Left lung (tissue), 10 donors: ENCODE results near the gene GXYLT1. TPM values are rescaled to one million over a fixed set of nuclear protein-coding genes. Genes with fewer than 3 reads are reported as not detected.
A peak's percentile ranks its signal among the peaks of the same experiment; 100 is the strongest.

Experiments used
- ATAC-seq: fragments of 200-7000 bp; cut with Tn5 transposase; one replicate; pipeline ENCODE4 v1.9.1; 2020; ENCODE audit warnings: moderate library complexity
- DNase-seq, 4 donors: peaks; one replicate each; pipeline ENCODE4 v3.0.0-alpha.2; 2013 to 2020
- H3K27ac ChIP-seq, 2 donors: fragments of 200-600 bp; sonication (generic) in 1 of 2; one replicate each; pipeline versions ENCODE4 v1.5.0 to v1.8.0; 2020 to 2021
- H3K27me3 ChIP-seq, 2 donors: fragments of 200-600 bp; sonication (generic) in 1 of 2; one replicate each; pipeline versions ENCODE4 v1.5.0 to v1.8.0; 2020 to 2021
- H3K36me3 ChIP-seq, 2 donors: fragments of 200-600 bp; sonication (generic) in 1 of 2; one replicate each; pipeline versions ENCODE4 v1.5.0 to v1.8.0; 2020 to 2021
- H3K4me1 ChIP-seq, 2 donors: fragments of 200-600 bp; one replicate each; pipeline ENCODE4 v1.8.0; 2021
- H3K4me3 ChIP-seq, 2 donors: fragments of 200-600 bp; sonication (generic) in 1 of 2; one replicate each; pipeline versions ENCODE4 v1.5.0 to v1.8.0; 2020 to 2021; ENCODE audit warnings: mild to moderate bottlenecking in 1 of 2
- H3K9me3 ChIP-seq, 2 donors: fragments of 200-600 bp; sonication (generic) in 1 of 2; one replicate each; pipeline versions ENCODE4 v1.5.0 to v1.8.0; 2020 to 2021
- intact Hi-C, 2 donors: fragments of 100-400 bp; cut with DNase I; formaldehyde crosslinking; loops; one replicate each; pipeline versions ENCODE4 v1.11.2 to v1.14.2; 2022
- polyA plus RNA-seq, 6 donors: library from polyadenylated mRNA; unstranded; fragments of 120-200 nt; gene quantifications; one replicate each; pipeline ENCODE4 v1.2.1, GENCODE V29; 2013; ENCODE audit not compliant: insufficient read length in 6 of 6
- total RNA-seq, 2 donors: library from RNA; stranded (reverse); fragmentation: NEBNext Ultra II Directional; extraction: Animal tissue kit (Norgen Biotek cat#: 25700); gene quantifications; one replicate each; pipeline ENCODE4 v1.2.1, GENCODE V29; 2021
- TF ChIP-seq, protein P1 (sequence below), 2 donors: fragments of 200-600 bp; sonication (generic) in 1 of 2; IDR thresholded peaks; one replicate each; pipeline versions ENCODE4 v1.5.0 to v1.8.0; 2021; ENCODE audit warnings: antibody characterized with exemption in 2 of 2
- donor health status: DM: no; HTN: yes; CAD: no.
- donor health status: DM: no; HTN: no; CAD: no.

GXYLT1 gene
- total and polyA plus RNA-seq, 8 donors: 14.5 to 23.9 (median 20.8) TPM

DNA sequence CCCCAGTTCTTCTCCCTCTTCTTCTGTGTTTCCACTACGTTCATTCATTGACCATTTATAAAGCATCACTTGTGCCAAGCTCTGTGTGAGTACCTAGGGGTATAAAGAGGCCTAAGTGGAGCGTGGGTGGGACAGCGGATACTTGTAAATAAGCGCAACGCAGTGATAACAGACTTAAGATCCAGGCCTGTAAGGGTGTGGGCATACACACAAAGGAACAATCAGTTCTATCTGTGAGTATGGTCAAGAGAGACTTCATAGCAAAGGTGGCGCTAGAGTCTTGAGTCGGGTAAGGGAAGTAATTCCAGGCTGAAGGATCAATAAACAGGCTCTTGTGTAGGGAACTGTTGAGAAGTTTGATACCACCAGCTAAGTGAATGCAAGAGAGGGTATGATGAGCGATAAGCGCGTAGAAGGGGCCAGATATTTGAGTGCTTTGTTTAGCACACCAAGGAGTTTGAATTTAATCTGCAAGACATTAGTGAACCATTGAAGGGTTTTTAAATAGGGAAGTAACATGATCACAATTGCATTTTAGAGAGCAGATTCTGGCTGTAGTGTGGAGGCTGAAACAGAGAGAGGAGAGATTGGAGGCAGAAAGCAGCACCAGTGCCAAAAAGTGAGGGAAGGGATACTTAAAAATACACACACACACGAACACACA, 1.0 kb upstream of the GXYLT1 start:
- DNase-seq (no peak), ATAC-seq (no peak)
- intact Hi-C loops: no loop called here
- peaks cover 10 to 33% of the 10 kb centered on the region in 2 donors for H3K4me1 ChIP-seq
- TF ChIP-seq, protein P1, sequence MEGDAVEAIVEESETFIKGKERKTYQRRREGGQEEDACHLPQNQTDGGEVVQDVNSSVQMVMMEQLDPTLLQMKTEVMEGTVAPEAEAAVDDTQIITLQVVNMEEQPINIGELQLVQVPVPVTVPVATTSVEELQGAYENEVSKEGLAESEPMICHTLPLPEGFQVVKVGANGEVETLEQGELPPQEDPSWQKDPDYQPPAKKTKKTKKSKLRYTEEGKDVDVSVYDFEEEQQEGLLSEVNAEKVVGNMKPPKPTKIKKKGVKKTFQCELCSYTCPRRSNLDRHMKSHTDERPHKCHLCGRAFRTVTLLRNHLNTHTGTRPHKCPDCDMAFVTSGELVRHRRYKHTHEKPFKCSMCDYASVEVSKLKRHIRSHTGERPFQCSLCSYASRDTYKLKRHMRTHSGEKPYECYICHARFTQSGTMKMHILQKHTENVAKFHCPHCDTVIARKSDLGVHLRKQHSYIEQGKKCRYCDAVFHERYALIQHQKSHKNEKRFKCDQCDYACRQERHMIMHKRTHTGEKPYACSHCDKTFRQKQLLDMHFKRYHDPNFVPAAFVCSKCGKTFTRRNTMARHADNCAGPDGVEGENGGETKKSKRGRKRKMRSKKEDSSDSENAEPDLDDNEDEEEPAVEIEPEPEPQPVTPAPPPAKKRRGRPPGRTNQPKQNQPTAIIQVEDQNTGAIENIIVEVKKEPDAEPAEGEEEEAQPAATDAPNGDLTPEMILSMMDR (IDR thresholded peaks at IDR 0.05): no peak
- H3K27me3 ChIP-seq: no peaks in the 10 kb centered on the region
- H3K4me3 ChIP-seq: peak overlapping the region in 1 of 2 donors; percentile 61
- no peaks in the 10 kb centered on the region for H3K36me3 ChIP-seq
- no peaks in the 10 kb centered on the region for H3K9me3 ChIP-seq
- H3K27ac ChIP-seq: peak overlapping the region in 1 of 2 donors; percentile 88

DNA sequence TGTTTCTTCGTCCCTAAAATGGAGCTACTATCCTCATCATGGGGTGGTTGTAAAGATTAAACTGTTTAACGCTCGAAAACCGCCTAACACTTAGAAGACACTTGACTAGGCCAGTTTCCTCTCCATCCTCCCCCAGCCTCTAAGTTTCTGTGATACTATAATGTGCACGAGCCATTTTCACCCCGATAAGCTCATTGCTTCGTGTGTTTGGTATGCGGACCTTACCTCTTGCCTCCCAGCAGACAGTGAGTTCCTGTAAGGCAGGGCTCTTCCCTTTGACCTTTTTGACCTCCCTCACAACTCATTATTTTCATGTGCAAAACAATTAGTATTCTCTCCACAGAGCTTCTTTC, 499 bp upstream of the GXYLT1 start:
- peak overlapping the region; percentile 59 to 61 for H3K4me3 ChIP-seq
- DNase-seq: no peak

DNA sequence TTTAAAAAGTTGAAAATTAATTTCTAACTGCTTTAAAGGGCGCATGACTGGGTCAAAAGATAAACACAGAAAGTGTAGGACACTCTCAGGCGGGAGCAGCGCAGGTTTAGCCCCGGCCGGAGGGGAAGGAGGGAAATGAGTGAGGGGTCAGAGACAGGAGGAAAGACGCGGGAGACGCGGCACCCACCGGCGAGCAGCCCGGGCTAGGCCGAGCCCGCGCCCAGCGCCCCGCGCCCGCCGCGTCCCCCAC, 591 bp downstream of the GXYLT1 start:
- no peaks in the 10 kb centered on the region for H3K27me3 ChIP-seq
- H3K27ac ChIP-seq: peak overlapping the region; percentile 88 to 90
- peaks cover 10 to 36% of the 10 kb centered on the region in 2 donors for H3K4me1 ChIP-seq
- peak overlapping the region; percentile 59 to 61 for H3K4me3 ChIP-seq
- no peaks in the 10 kb centered on the region for H3K9me3 ChIP-seq
- ATAC-seq (no peak), DNase-seq (peak in 1 of 4 donors; percentile 18)
- intact Hi-C loops: no loop called here
- TF ChIP-seq, protein P1 (IDR thresholded peaks at IDR 0.05): no peak
- no peaks in the 10 kb centered on the region for H3K36me3 ChIP-seq

More for the DNA sequence above, 499 bp upstream of the GXYLT1 start:
- intact Hi-C loops: no loop called here
- Histone ChIP-seq H3K27me3 (no peaks in the 10 kb centered on the region), H3K36me3 (no peaks in the 10 kb centered on the region), H3K9me3 (no peaks in the 10 kb centered on the region), H3K27ac (peak overlapping the region; percentile 88 to 90), H3K4me1 (peaks cover 10 to 36% of the 10 kb centered on the region in 2 donors)
- TF ChIP-seq, protein P1 (IDR thresholded peaks at IDR 0.05): no peak
- ATAC-seq: peak; percentile 6

DNA sequence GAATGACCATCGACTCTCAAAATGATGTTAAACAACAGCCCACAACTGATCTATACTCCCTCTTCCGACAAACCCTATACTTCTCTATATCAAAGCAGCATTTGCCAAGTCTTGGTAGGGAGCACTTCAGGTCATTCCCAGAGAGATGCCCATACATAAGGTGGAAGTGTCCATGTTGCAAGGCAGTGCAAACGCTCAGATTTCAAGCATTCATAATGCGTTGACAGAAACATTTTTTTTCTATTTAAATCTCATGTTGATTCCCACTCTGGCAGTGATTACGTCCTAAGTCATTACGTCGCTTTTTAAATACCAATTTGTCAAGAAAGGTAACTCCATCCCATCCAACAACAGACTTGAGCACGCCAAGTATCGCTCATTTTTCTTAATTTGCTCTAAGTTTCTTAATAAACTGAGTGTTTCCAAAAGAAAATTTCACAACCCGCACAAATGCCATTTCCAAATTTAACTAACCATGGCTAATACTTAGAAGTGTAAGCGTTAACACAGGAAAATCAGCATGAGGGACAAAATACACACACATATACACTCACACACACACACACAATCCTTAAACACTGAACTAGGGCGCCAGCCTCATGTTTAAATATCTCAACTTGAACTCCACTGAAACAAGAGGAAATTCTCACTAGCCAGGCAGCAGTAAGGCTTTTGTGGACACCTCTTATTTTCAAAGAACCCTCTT, 1.1 kb downstream of the GXYLT1 start:
- ATAC-seq: no peak
- Histone ChIP-seq H3K4me1 (peaks cover 10 to 36% of the 10 kb centered on the region in 2 donors), H3K36me3 (no peaks in the 10 kb centered on the region), H3K27ac (peak overlapping the region; percentile 88 to 90), H3K9me3 (no peaks in the 10 kb centered on the region), H3K4me3 (peak overlapping the region; percentile 59 to 61), H3K27me3 (no peaks in the 10 kb centered on the region)
- DNase-seq: peak in 1 of 4 donors; percentile 30
- TF ChIP-seq, protein P1 (IDR thresholded peaks at IDR 0.05): no peak
- intact Hi-C loops: no loop called here

DNA sequence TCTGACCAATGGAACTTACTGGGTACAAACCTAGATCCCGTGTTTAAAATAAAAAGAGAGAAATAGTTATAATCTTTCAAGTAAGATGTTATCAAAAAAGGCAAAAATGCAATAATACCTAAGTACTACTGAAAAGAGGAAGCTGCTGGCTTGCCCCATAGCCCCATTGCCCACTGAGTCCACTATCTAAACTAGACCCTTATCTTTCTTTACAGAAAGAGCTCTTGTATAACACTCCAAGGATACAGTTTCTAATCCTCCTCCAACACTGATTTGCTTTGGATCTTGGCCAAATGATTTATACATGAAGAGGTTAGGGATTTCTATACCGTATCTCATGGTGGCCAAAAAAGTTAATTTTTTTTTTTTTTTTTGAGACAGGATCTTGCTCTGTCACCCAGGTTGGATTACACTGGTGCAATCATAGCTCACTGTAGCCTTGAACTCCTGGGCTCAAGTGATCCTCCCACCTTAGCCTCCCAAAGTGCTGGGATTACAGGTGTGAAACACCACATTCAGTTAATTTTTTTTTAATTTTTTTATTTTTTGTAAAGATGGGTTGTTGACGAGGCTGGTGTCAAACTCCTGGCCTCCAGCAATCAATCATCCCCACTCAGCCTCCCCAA, 2.6 kb downstream of the GXYLT1 start:
- no peaks in the 10 kb centered on the region for H3K9me3 ChIP-seq
- H3K4me1 ChIP-seq: peaks cover 10 to 36% of the 10 kb centered on the region in 2 donors
- H3K36me3 ChIP-seq: no peaks in the 10 kb centered on the region
- H3K4me3 ChIP-seq: no peak overlapping the region
- DNase-seq: no peak
- intact Hi-C loops: no loop called here
- no peak overlapping the region for H3K27ac ChIP-seq
- ATAC-seq: no peak
- TF ChIP-seq, protein P1 (IDR thresholded peaks at IDR 0.05): no peak
- H3K27me3 ChIP-seq: no peaks in the 10 kb centered on the region
